ENCODE results near the gene DBX2. TPM values are rescaled to one million over a fixed set of nuclear protein-coding genes. Genes with fewer than 3 reads are reported as not detected.
"Not testable (repeated sequence)": the region's sequence is repeated elsewhere in the genome, so short reads cannot be mapped to it uniquely, and the experiment has no call there.

Gene DBX2
- not detected for total RNA-seq

DNA sequence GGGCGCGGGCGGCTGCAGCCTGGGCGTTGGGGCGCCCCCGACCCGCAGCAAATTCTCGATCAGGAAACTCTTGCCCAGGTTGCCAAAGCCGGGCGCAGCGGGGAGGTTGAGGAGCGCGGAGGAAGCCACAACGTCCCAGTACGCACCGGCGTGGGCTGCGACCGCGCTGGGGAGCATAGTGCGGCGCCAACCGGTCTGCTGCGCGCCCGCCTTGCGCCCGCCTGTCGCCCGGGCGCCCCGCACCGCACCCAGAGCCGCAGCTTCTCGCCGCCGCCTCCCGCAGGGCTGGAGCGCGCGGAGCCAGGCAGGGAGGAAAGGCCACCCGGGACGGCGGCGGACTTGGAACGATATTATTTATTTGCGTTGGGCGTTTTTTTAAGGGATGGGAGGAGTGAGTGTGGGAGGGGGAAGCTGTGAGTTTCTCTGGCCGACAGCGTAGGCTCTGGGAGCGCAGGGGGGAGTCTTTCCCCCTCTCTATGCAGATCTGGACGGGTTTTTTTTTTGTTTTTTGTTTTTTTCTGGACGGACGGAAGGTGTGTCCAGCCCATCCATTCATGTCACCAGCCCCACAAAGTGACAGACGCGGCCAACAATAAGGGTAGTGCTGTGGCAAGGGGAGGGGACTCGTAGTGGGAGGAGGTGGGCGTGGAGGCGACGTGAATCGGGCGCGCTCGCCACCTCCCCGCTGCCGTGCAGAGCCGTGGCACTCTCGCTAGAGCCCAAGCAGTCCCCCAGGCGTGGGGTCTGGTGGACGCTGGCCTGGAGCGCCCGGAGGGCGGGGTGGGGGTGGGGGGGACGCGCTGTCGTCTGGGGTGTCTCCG lies at the start of gene DBX2:
DBX2 (minus strand) TSS at position 349 of the 821 bp plus-strand sequence; CDS start at position 177, 172 bp downstream.
- DNase-seq (peak in 1 of 2 donors; percentile 76), ATAC-seq (ENCODE audit: low FRiP score in 2 of 2) (peak; percentile 34 to 53)
- WGBS, 2 donors = 4% methylated on average over 21 to 56 of the region's 77 CpGs
- Histone ChIP-seq H3K27me3 (peaks cover 0 to 16% (median 7%) of the 10 kb centered on the region in 4 donors), H3K36me3 (no peaks in the 10 kb centered on the region), H3K4me1 (peaks cover 0 to 15% (median 7%) of the 10 kb centered on the region in 4 donors), H3K27ac (no peak within 1 kb of the TSS), H3K4me3 (peak within 1 kb of the TSS in 3 of 4 donors; percentile 17 to 34 (median 23)), H3K9me3 (no peaks in the 10 kb centered on the region)
- no peak for TF ChIP-seq POLR2AphosphoS5 (IDR thresholded peaks at IDR 0.05)
- TF ChIP-seq, protein P1, sequence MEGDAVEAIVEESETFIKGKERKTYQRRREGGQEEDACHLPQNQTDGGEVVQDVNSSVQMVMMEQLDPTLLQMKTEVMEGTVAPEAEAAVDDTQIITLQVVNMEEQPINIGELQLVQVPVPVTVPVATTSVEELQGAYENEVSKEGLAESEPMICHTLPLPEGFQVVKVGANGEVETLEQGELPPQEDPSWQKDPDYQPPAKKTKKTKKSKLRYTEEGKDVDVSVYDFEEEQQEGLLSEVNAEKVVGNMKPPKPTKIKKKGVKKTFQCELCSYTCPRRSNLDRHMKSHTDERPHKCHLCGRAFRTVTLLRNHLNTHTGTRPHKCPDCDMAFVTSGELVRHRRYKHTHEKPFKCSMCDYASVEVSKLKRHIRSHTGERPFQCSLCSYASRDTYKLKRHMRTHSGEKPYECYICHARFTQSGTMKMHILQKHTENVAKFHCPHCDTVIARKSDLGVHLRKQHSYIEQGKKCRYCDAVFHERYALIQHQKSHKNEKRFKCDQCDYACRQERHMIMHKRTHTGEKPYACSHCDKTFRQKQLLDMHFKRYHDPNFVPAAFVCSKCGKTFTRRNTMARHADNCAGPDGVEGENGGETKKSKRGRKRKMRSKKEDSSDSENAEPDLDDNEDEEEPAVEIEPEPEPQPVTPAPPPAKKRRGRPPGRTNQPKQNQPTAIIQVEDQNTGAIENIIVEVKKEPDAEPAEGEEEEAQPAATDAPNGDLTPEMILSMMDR (IDR thresholded peaks at IDR 0.05) = no peak
- TF ChIP-seq EP300 (IDR thresholded peaks at IDR 0.05) = no peak
- no peak for TF ChIP-seq POLR2A (IDR thresholded peaks at IDR 0.05)

DNA sequence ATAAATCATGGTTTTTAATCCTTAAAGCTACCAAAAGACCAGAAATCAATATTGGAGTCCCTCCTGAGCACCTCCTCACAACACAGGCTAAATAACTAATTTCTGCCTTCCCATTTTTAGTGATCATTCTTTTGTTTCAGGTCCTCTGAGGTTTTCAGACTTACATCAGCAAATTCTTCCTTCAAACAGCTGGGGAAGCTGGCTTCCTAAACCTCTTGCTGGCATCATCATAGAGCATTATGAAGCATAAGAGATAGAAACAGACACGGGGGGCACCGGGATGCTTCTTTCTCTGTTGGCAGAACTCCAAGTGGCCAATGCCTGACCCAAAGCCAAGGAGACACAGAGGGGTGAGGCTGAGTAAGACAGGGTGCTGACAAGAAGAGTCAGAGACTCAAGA lies 47.9 kb upstream of the DBX2 start:
- TF ChIP-seq EP300 (IDR thresholded peaks at IDR 0.05) = no peak
- TF ChIP-seq, protein P1 (IDR thresholded peaks at IDR 0.05) = no peak
- no peak for TF ChIP-seq POLR2A (IDR thresholded peaks at IDR 0.05)
- no peak for TF ChIP-seq POLR2AphosphoS5 (IDR thresholded peaks at IDR 0.05)
- Histone ChIP-seq H3K9me3 (no peaks in the 10 kb centered on the region), H3K4me3 (no peak overlapping the region)

DNA sequence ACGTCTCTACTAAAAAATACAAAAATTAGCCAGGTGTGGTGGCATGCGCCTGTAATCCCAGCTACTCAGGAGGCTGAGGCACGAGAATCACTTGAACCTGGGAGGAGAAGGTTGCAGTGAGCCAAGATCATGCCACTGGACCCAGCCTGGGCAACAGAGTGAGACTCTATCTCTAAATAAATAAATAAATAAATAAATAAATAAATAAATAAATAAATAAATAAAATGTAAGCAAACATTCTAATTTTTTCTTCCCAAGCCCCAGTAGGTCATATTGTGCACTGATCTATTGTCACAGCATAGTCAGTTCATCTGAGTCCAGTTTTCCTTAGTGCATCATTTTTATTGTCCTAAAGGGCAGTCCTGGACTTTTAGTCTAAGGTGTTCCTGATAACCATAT lies 44.5 kb upstream of the DBX2 start:
- WGBS, 2 donors = 88 to 97% methylated on average over 3 of the region's 3 CpGs
- not testable (repeated sequence) for DNase-seq; ATAC-seq (ENCODE audit: low FRiP score in 2 of 2); H3K27me3 ChIP-seq; H3K4me1 ChIP-seq; H3K9me3 ChIP-seq; H3K27ac ChIP-seq; H3K4me3 ChIP-seq; H3K36me3 ChIP-seq

More for the DNA sequence above, 47.9 kb upstream of the DBX2 start:
- 68 to 72% methylated on average over 2 of the region's 2 CpGs for WGBS, 2 donors
- Histone ChIP-seq H3K4me1 (no peaks in the 10 kb centered on the region), H3K36me3 (no peaks in the 10 kb centered on the region), H3K27me3 (no peaks in the 10 kb centered on the region), H3K27ac (no peak overlapping the region)
- no peak for DNase-seq
- ATAC-seq (ENCODE audit: low FRiP score in 2 of 2) = no peak

DNA sequence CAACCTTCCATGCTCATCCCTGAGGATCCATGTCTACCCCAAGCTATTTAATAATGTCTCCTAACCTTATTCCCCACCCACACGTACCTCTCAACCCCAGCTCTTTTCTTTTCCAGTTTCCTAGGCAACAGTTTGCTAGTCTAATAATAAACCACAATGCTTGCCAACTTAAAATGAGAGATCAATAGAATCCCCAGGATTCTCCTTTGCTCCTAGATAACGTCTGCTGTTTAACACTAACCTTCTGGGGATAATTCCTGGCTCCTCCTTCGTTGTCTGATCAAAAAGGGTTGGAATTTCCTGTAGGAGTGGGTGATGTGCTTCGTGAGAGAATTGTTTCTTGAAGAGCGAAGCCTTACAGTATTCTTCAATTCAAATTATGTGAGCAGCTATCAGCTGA lies 42.2 kb upstream of the DBX2 start:
- peak in 1 of 2 donors; percentile 31 for ATAC-seq (ENCODE audit: low FRiP score in 2 of 2)
- WGBS, 2 donors = 48 to 51% methylated on average over 5 of the region's 5 CpGs
- no peak for DNase-seq
- TF ChIP-seq POLR2AphosphoS5 (IDR thresholded peaks at IDR 0.05) = no peak
- TF ChIP-seq, protein P1 (IDR thresholded peaks at IDR 0.05) = no peak
- no peak for TF ChIP-seq EP300 (IDR thresholded peaks at IDR 0.05)
- TF ChIP-seq POLR2A (IDR thresholded peaks at IDR 0.05) = no peak
- H3K27me3 ChIP-seq = no peaks in the 10 kb centered on the region
- H3K4me1 ChIP-seq = no peaks in the 10 kb centered on the region
- H3K9me3 ChIP-seq = no peaks in the 10 kb centered on the region
- H3K27ac ChIP-seq = no peak overlapping the region
- no peak overlapping the region for H3K4me3 ChIP-seq
- H3K36me3 ChIP-seq = no peaks in the 10 kb centered on the region

DNA sequence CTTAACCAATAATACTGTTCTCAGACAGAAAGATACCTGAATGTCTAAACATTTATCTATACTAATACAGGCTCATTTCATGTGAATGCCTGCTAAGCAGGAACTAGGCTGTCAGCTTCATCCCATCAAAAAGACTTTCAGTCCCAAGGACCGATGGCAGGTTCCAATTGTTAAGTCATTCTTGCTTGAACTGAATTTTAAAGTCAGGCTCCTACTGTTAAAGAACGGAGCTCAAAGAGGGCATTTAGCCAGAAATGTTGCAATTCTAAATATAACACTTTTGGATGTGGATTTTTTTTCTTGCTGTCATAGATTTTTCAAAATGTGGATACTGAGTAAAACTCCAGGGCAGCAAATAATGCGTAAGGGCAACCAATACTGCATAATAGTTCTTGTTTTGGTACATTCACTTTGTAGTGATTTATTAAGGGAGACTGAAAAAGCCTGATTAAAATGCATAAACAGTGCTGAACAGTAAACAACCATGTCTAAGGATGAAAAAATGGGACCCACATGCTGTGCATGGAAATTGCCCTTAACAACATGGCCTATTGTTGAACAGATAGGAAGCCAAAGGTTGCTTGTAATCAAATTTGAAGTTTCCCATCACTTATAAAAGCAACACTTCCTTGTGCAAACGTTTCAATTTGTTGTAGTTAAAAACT lies 38.6 kb upstream of the DBX2 start:
- H3K9me3 ChIP-seq = peaks cover 0 to 8% (median 3%) of the 10 kb centered on the region in 4 donors
- H3K4me1 ChIP-seq = no peaks in the 10 kb centered on the region
- DNase-seq = no peak
- no peaks in the 10 kb centered on the region for H3K27me3 ChIP-seq
- no peak overlapping the region for H3K4me3 ChIP-seq
- H3K36me3 ChIP-seq = no peaks in the 10 kb centered on the region
- no peak overlapping the region for H3K27ac ChIP-seq
- peak in 1 of 2 donors; percentile 39 for ATAC-seq (ENCODE audit: low FRiP score in 2 of 2)
- WGBS, 2 donors = 42 to 46% methylated on average over 4 of the region's 4 CpGs
- no peak for TF ChIP-seq EP300 (IDR thresholded peaks at IDR 0.05)
- TF ChIP-seq POLR2A (IDR thresholded peaks at IDR 0.05) = no peak
- TF ChIP-seq, protein P1 (IDR thresholded peaks at IDR 0.05) = no peak
- TF ChIP-seq POLR2AphosphoS5 (IDR thresholded peaks at IDR 0.05) = no peak

Measured in upper lobe of left lung (tissue), 6 donors.